Thoracic aorta endothelial cell (primary cell): ENCODE measurements around the gene MACO1. TPM values are rescaled to one million over a fixed set of nuclear protein-coding genes. Genes with fewer than 3 reads are reported as not detected.

Experiments
- total RNA-seq: library from RNA; depleted of rRNA; stranded (reverse); fragments of >200 nt; gene quantifications from 2 replicates; pipeline ENCODE4 v1.2.3, GENCODE V29; 2012

The MACO1 gene, protein sequence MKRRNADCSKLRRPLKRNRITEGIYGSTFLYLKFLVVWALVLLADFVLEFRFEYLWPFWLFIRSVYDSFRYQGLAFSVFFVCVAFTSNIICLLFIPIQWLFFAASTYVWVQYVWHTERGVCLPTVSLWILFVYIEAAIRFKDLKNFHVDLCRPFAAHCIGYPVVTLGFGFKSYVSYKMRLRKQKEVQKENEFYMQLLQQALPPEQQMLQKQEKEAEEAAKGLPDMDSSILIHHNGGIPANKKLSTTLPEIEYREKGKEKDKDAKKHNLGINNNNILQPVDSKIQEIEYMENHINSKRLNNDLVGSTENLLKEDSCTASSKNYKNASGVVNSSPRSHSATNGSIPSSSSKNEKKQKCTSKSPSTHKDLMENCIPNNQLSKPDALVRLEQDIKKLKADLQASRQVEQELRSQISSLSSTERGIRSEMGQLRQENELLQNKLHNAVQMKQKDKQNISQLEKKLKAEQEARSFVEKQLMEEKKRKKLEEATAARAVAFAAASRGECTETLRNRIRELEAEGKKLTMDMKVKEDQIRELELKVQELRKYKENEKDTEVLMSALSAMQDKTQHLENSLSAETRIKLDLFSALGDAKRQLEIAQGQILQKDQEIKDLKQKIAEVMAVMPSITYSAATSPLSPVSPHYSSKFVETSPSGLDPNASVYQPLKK
- 26.1 and 27.0 TPM in 2 replicates for total RNA-seq

DNA sequence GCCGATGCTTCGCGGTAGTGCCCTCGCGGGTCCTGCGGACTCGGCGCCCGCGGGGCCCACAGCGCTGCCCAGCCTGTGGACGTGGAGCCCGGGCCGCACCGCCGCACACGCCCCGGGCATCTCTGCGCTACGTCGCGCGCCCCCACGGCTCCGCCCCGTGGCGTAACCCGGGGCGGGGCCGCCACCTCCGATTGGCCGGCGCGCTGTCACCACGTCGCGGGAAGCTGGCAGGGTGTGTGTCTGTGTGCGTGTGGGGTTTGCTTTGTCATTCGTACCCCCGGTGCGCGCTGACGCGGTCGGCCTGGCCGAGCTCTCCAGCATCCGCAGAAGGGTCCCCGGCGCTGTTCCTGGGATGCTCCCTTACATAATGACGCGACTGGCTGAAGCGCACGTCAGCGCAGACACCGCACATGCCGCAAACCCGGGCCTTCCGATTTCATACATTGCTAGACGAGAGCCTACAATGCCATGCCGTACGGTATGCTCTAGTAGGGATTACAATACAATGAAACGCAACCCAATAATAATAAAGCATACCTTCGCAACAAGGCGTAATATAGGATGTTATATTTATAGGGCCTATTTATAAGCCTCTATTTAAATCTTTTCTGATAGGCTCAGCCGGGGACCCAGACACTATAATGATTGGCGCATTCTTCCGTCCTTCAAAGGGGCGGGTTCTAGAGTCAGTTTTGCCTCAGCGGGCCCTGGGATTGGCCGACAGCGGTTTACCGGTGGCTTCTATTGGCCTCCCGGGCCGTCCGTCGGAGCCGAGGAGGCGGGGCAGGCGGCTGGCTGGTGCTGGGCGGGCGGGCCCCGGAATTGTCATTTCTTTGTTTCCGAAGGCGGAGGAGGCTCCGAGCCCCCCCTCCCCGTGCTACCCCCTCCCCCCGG is at the start of gene MACO1:
MACO1 (plus strand) TSS at position 825 of the 894 bp plus-strand sequence. CDS start 202 bp downstream, outside the sequence.

DNA sequence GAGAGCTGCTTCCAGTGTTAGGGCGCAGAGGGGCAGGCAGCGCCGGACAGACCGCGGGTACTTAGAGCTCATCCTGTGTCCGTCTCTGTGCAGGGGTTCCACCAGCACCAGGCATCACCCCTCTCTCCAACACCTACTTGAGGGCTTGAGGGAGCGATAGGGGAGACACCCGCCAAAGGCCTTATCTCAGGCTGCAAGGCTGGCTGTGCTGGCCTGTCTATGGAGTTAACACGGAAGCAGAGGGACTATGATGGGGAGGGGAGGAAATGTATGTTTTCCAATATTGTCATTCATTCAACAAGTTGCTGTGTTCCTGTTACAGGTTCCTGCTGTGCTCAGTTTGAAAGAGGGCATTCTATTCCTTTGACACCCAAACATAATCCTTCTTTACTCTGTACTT is 10.0 kb upstream of the MACO1 start, which contains the start of gene RHCE:
RHCE (minus strand) TSS at position 111 of the 400 bp plus-strand sequence; CDS start at position 72, 39 bp downstream.

DNA sequence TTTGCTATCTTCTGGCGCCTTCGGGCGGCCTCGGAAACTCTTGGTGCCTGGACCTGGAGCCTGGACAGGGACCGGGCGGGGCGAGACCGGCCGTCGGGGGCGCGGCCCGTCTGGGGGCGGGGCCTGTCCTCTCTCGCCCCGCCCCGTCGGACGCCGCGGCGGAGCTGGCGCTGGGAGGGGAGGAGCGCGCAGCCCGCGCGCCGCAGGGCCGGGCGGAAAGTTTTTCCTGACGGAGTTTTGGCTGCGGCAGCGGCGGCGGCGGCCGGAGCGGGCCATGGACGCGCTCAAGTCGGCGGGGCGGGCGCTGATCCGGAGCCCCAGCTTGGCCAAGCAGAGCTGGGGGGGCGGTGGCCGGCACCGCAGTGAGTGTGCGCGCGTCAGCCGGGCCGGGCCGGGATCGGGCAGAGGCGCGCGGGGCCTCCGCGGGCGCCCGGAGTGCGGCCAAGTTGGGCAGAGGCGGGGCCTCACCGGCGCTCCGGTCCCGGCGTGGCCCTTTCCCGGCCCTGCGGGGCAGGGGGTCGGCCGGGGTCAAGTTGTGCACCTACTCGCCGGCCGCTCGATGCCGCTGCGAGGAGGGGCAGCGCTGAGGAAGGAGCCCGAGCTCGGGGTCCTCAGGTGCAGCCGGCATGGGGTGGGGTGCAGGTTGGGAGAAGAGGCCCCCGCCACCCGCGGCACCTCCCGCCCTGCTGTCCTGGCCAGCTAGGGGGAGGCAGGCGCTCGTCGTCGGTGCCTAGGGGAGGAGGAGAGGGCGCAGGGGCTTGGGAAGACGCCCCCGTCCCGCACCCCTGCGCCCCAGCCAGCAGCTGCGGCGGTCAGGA is 112.9 kb downstream of the MACO1 start, which contains the start of gene LDLRAP1:
LDLRAP1 (plus strand) TSS at position 182 of the 818 bp plus-strand sequence; CDS start at position 275, 93 bp downstream.

Other genes with a start within 250 kb of the MACO1 start
- gene SYF2, start 198.4 kb upstream of the MACO1 start, total RNA-seq: 47.2 and 49.2 TPM in 2 replicates
- gene RSRP1, start 183.4 kb upstream of the MACO1 start, total RNA-seq: 87.7 and 88.4 TPM in 2 replicates
- gene RHD, start 158.4 kb upstream of the MACO1 start, total RNA-seq: not detected in 2 replicates
- gene TMEM50A, start 92.6 kb upstream of the MACO1 start, total RNA-seq: 153 and 174 TPM in 2 replicates
- gene RHCE, start 10.1 kb upstream of the MACO1 start, total RNA-seq: 0.07 TPM in 1 of 2 replicates, not detected in the other
- gene LDLRAP1, start 112.7 kb downstream of the MACO1 start, total RNA-seq: 16.2 and 21.5 TPM in 2 replicates
- gene MAN1C1, start 185.9 kb downstream of the MACO1 start, total RNA-seq: 1.1 and 1.9 TPM in 2 replicates